Loucy (cell line): ENCODE results near the gene ZNF780B.

Source experiments
- H2AFZ ChIP-seq: fragments of 200-600 bp; sonication (generic); 2 replicates; pipeline ENCODE4 v1.6.0; 2016; ENCODE audit warnings: antibody characterized with exemption, mild to moderate bottlenecking, low read length, moderate library complexity
- H3F3A ChIP-seq: fragments of 200-600 bp; 2 replicates; pipeline ENCODE4 v1.6.0; 2016; ENCODE audit warnings: antibody characterized with exemption, low read depth, mild to moderate bottlenecking
- H3K27me3 ChIP-seq: fragments of 200-600 bp; sonication (generic); 2 replicates; pipeline ENCODE4 v1.6.1; 2014; ENCODE audit warnings: low read length, mild to moderate bottlenecking; ENCODE audit not compliant: insufficient read depth, poor library complexity, severe bottlenecking
- H3K36me3 ChIP-seq: fragments of 200-600 bp; sonication (generic); 2 replicates; pipeline ENCODE4 v1.6.1; 2016; ENCODE audit warnings: low read length; ENCODE audit not compliant: insufficient read depth
- H3K4me1 ChIP-seq: fragments of 200-600 bp; sonication (generic); 2 replicates; pipeline ENCODE4 v1.5.1; 2014; ENCODE audit warnings: low read length, mild to moderate bottlenecking; ENCODE audit not compliant: insufficient read depth, poor library complexity, severe bottlenecking
- H3K4me2 ChIP-seq: fragments of 200-600 bp; sonication (generic); 2 replicates; pipeline ENCODE4 v1.6.0; 2014; ENCODE audit warnings: antibody characterized with exemption, low read length, low read depth, mild to moderate bottlenecking; ENCODE audit not compliant: poor library complexity, severe bottlenecking
- H3K4me3 ChIP-seq: fragments of 200-600 bp; sonication (generic); 2 replicates; pipeline ENCODE4 v1.5.1; 2014; ENCODE audit warnings: low read length, mild to moderate bottlenecking, mixed read lengths; ENCODE audit not compliant: poor library complexity, severe bottlenecking
- H3K79me2 ChIP-seq: fragments of 200-600 bp; sonication (generic); 2 replicates; pipeline ENCODE4 v1.6.1; 2014; ENCODE audit warnings: low read length; ENCODE audit not compliant: insufficient read depth
- H3K9ac ChIP-seq: fragments of 200-600 bp; sonication (generic); 2 replicates; pipeline ENCODE4 v1.6.0; 2014; ENCODE audit warnings: mild to moderate bottlenecking, low read depth, low read length, moderate library complexity; ENCODE audit not compliant: poor library complexity, severe bottlenecking
- H3K9me2 ChIP-seq: fragments of 200-600 bp; sonication (generic); replicated peaks from 2 replicates; pipeline ENCODE4 v1.6.1; 2016; ENCODE audit warnings: low read depth, low read length, mixed read lengths
- H3K9me3 ChIP-seq: fragments of 200-600 bp; sonication (generic); 2 replicates; pipeline ENCODE4 v1.6.1; 2014; ENCODE audit warnings: mild to moderate bottlenecking, antibody characterized with exemption, low read length, low read depth; ENCODE audit not compliant: insufficient read depth
- H4K20me1 ChIP-seq: fragments of 200-600 bp; sonication (generic); 2 replicates; pipeline ENCODE4 v1.6.0; 2014; ENCODE audit warnings: antibody characterized with exemption, low read length, mild to moderate bottlenecking; ENCODE audit not compliant: insufficient read depth, poor library complexity, severe bottlenecking
- CTCF ChIP-seq: fragments of 200-600 bp; sonication (generic); conservative IDR thresholded peaks from 2 replicates; pipeline ENCODE4 v1.5.1; 2014; ENCODE audit warnings: mild to moderate bottlenecking, antibody characterized with exemption, low read length
- EZH2phosphoT487 ChIP-seq: fragments of 200-600 bp; IDR thresholded peaks from 2 replicates; pipeline ENCODE4 v1.6.1; 2018; ENCODE audit warnings: antibody characterized with exemption, mild to moderate bottlenecking, moderate library complexity, borderline replicate concordance

The ZNF780B gene

GRCh38 chr19:39986643-39987042, 69.4 kb downstream of the ZNF780B start:
- H3K27me3 ChIP-seq: no peaks in the 10 kb centered on the region
- TF ChIP-seq CTCF (no peak), EZH2phosphoT487 (no peak)
- H3K4me3 ChIP-seq: no peak overlapping the region
- H3F3A ChIP-seq: no peaks in the 10 kb centered on the region
- H3K4me1 ChIP-seq: no peaks in the 10 kb centered on the region
- H3K36me3 ChIP-seq: no peaks in the 10 kb centered on the region; the same call in 1 of the 2 replicates
- no peak overlapping the region for H3K4me2 ChIP-seq
- no peaks in the 10 kb centered on the region; the same call in 1 of the 2 replicates for H3K79me2 ChIP-seq
- no peak overlapping the region for H2AFZ ChIP-seq
- H3K9ac ChIP-seq: no peak overlapping the region
- peaks cover 16% of the 10 kb centered on the region for H3K9me3 ChIP-seq
- H4K20me1 ChIP-seq: no peaks in the 10 kb centered on the region
- H3K9me2 ChIP-seq: no peaks in the 10 kb centered on the region

- Histone ChIP-seq H3K4me3 (no peak overlapping the region), H3K9me3 (peaks cover 16% of the 10 kb centered on the region), H3K79me2 (no peaks in the 10 kb centered on the region; the same call in 1 of the 2 replicates), H3K9ac (no peak overlapping the region), H2AFZ (no peak overlapping the region), H3K36me3 (peaks cover 23% of the 10 kb centered on the region; the same call in 1 of the 2 replicates), H3F3A (no peaks in the 10 kb centered on the region), H3K4me1 (no peaks in the 10 kb centered on the region), H3K4me2 (no peak overlapping the region), H3K27me3 (no peaks in the 10 kb centered on the region), H3K9me2 (no peaks in the 10 kb centered on the region), H4K20me1 (no peaks in the 10 kb centered on the region)
- TF ChIP-seq CTCF (no peak), EZH2phosphoT487 (no peak)
These were observed 72.2 kb downstream of the ZNF780B start for GRCh38 chr19:39983695-39984300.

GRCh38 chr19:39982883-39983282, 73.1 kb downstream of the ZNF780B start:
- no peaks in the 10 kb centered on the region; the same call in 1 of the 2 replicates for H3K79me2 ChIP-seq
- no peaks in the 10 kb centered on the region for H3K27me3 ChIP-seq
- H3K4me3 ChIP-seq: no peak overlapping the region
- H3K36me3 ChIP-seq: peaks cover 33% of the 10 kb centered on the region; the same call in 1 of the 2 replicates
- H3K4me2 ChIP-seq: no peak overlapping the region
- H3F3A ChIP-seq: no peaks in the 10 kb centered on the region
- H3K9ac ChIP-seq: no peak overlapping the region
- H3K9me3 ChIP-seq: peaks cover 16% of the 10 kb centered on the region
- no peak overlapping the region for H2AFZ ChIP-seq
- H3K9me2 ChIP-seq: no peaks in the 10 kb centered on the region
- TF ChIP-seq CTCF: no peak
- TF ChIP-seq EZH2phosphoT487: no peak
- H3K4me1 ChIP-seq: no peaks in the 10 kb centered on the region
- no peaks in the 10 kb centered on the region for H4K20me1 ChIP-seq
